Mesenchymal stem cell (in vitro differentiated cells and primary cell): ENCODE data around the gene LRP1.
A peak's percentile ranks its signal among the peaks of the same experiment; 100 is the strongest.

Experiments
- DNase-seq: peaks from one replicate; pipeline ENCODE4 v3.0.0-alpha.2; 2013
- H2AFZ ChIP-seq: one replicate; pipeline ENCODE4 v1.6.1; 2013; ENCODE audit warnings: low read depth, mild to moderate bottlenecking, control low read depth, inconsistent platforms, low read length, moderate library complexity
- H2AK5ac ChIP-seq: 2 replicates; pipeline ENCODE4 v1.6.1; 2013; ENCODE audit warnings: low read length, moderate library complexity, mild to moderate bottlenecking, inconsistent platforms; ENCODE audit not compliant: severe bottlenecking
- H2BK120ac ChIP-seq: one replicate; pipeline ENCODE4 v1.6.1; 2013; ENCODE audit warnings: low read depth, mild to moderate bottlenecking, inconsistent platforms, low read length, moderate library complexity
- H2BK12ac ChIP-seq, 2 experiments: one replicate each; pipeline ENCODE4 v1.6.1; 2013; ENCODE audit warnings: inconsistent platforms in 2 of 2, low read length in 2 of 2, mild to moderate bottlenecking in 2 of 2, moderate library complexity in 2 of 2, control low read depth in 1 of 2
- H2BK15ac ChIP-seq: one replicate; pipeline ENCODE4 v1.6.1; 2013; ENCODE audit warnings: mild to moderate bottlenecking, low read depth, inconsistent platforms; ENCODE audit not compliant: poor library complexity, severe bottlenecking
- H2BK5ac ChIP-seq: 2 replicates; pipeline ENCODE4 v1.6.1; 2013; ENCODE audit warnings: low read depth, mild to moderate bottlenecking, low read length, control low read depth, inconsistent platforms; ENCODE audit not compliant: poor library complexity, severe bottlenecking
- H3K14ac ChIP-seq, 2 experiments: one replicate each; pipeline ENCODE4 v1.6.1; 2013; ENCODE audit warnings: inconsistent platforms in 2 of 2, low read length in 2 of 2, control low read depth in 1 of 2, mild to moderate bottlenecking in 1 of 2, moderate library complexity in 1 of 2
- H3K18ac ChIP-seq, 2 experiments: one replicate each; pipeline ENCODE4 v1.6.1; 2013; ENCODE audit warnings: inconsistent platforms in 2 of 2, low read length in 2 of 2, control low read depth in 1 of 2, low read depth in 1 of 2, mild to moderate bottlenecking in 1 of 2
- H3K23ac ChIP-seq, 2 experiments: one replicate each; pipeline ENCODE4 v1.6.1; 2013; ENCODE audit warnings: inconsistent platforms in 2 of 2, low read length in 2 of 2, mild to moderate bottlenecking in 2 of 2, moderate library complexity in 2 of 2, control low read depth in 1 of 2
- H3K27ac ChIP-seq: 2 replicates; pipeline ENCODE4 v1.5.1; 2013; ENCODE audit warnings: mild to moderate bottlenecking, moderate library complexity, low read length, control low read depth, inconsistent platforms; ENCODE audit not compliant: poor library complexity, severe bottlenecking
- H3K27me3 ChIP-seq, 2 experiments: 2 replicates each; pipeline versions ENCODE4 v1.6.1 to v1.7.0; 2013; ENCODE audit warnings: low read length in 2 of 2, mild to moderate bottlenecking in 2 of 2, moderate library complexity in 2 of 2, control low read depth in 1 of 2, inconsistent platforms in 1 of 2; ENCODE audit not compliant: control insufficient read depth in 1 of 2, insufficient read depth in 1 of 2
- H3K36me3 ChIP-seq, 2 experiments: 2 replicates each; pipeline versions ENCODE4 v1.6.1 to v1.7.0; 2013; ENCODE audit warnings: low read length in 2 of 2, control low read depth in 1 of 2, inconsistent platforms in 1 of 2, low read depth in 1 of 2, mild to moderate bottlenecking in 1 of 2; ENCODE audit not compliant: insufficient read depth in 2 of 2, control insufficient read depth in 1 of 2
- H3K4ac ChIP-seq, 2 experiments: one replicate each; pipeline ENCODE4 v1.6.1; 2013; ENCODE audit warnings: inconsistent platforms in 2 of 2, low read length in 2 of 2, mild to moderate bottlenecking in 2 of 2, moderate library complexity in 2 of 2, control low read depth in 1 of 2, low read depth in 1 of 2
- H3K4me1 ChIP-seq: 2 replicates; pipeline ENCODE4 v1.6.1; 2013; ENCODE audit warnings: low read depth, low read length, control low read depth; ENCODE audit not compliant: control insufficient read depth, insufficient read depth
- H3K4me2 ChIP-seq: 2 replicates; pipeline ENCODE4 v1.6.1; 2013; ENCODE audit warnings: low read length, mild to moderate bottlenecking, inconsistent platforms; ENCODE audit not compliant: poor library complexity, severe bottlenecking
- H3K4me3 ChIP-seq, 2 experiments: 2 replicates each; pipeline versions ENCODE4 v1.5.1 to v1.7.0; 2013; ENCODE audit warnings: low read length in 2 of 2, mild to moderate bottlenecking in 2 of 2, control low read depth in 1 of 2, low read depth in 1 of 2; ENCODE audit not compliant: insufficient read depth in 1 of 2
- H3K79me1 ChIP-seq: replicated peaks from 2 replicates; pipeline ENCODE4 v1.6.1; 2013; ENCODE audit warnings: mild to moderate bottlenecking, control low read depth, low read length, inconsistent platforms; ENCODE audit not compliant: poor library complexity, severe bottlenecking
- H3K9ac ChIP-seq: 2 replicates; pipeline ENCODE4 v1.7.0; 2013; ENCODE audit warnings: mild to moderate bottlenecking, low read length, moderate library complexity
- H3K9me3 ChIP-seq: 2 replicates; pipeline ENCODE4 v1.7.0; 2013; ENCODE audit warnings: mild to moderate bottlenecking, low read length; ENCODE audit not compliant: control insufficient read depth
- H4K8ac ChIP-seq: one replicate; pipeline ENCODE4 v1.6.1; 2013; ENCODE audit warnings: inconsistent platforms, mild to moderate bottlenecking, low read length, moderate library complexity
- H4K91ac ChIP-seq: one replicate; pipeline ENCODE4 v1.6.1; 2013; ENCODE audit warnings: mild to moderate bottlenecking, low read length, inconsistent platforms
- WGBS: methylation state at CpG from one replicate; pipeline ENCODE4 v1.1.7; 2013; ENCODE audit warnings: mixed read lengths; 5-methylcytosine and 5-hydroxymethylcytosine counted together

LRP1 gene

DNA sequence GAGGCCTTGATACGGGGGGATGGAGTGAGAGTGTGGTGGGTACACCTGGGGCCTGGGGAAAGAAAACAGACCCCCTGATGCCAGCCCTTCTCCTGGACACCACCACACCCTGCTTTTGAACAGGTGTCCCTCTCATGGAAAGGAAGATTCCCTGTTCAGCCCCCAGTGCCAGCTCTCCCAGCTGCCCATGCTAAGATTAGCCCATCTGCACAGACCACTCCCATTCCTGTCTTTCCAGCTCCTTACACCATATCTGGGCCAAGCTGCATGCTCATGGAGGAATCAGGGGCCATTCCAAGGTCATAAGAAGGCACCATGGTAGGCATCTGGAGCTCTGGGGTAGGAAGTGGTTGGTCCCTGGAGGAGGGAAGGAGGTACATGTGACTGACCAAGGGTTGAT, 29.7 kb upstream of the LRP1 start:
- no peak overlapping the region for H3K18ac ChIP-seq
- H2BK5ac ChIP-seq, result no peak overlapping the region

DNA sequence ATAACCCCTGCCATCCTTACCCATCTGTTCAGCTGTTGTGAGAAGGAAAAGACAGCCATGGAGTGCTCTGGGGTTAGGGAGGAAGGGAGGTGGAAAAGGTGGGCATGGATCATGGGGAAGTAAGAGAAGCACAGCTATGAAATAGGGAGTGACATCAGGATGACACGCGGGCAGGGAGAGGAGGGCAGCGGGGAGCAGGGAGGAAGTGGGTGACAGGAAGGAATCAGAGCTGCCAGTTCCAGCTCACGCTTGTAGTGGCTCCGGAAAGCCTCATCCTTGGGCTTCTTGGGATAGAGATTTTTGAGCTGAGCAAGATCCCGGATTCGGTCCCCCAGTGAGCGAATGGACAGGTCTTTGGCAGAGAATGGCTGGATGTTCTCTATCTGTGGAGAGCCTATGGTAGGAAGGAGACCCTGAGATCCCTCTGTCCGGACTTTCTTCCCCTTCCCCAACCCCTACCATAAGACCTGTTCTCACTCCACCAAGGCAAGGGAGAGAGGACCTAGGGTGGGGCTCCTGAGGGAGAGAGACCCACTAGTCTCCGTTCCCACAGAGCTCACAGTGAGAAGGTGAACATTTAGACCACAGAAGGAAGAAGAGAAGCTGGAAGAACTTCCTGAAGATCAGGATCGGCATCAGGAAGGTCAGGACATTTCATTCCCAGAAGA, 29.1 kb upstream of the LRP1 start:
- H3K23ac ChIP-seq, result no peak overlapping the region
- no peak overlapping the region for H3K4me3 ChIP-seq
- no peak overlapping the region for H3K14ac ChIP-seq
- H3K27ac ChIP-seq, result no peak overlapping the region
- no peak overlapping the region for H2AFZ ChIP-seq
- H3K27me3 ChIP-seq, result no peaks in the 10 kb centered on the region
- no peak overlapping the region for H2BK12ac ChIP-seq
- no peak overlapping the region for H2BK120ac ChIP-seq
- no peaks in the 10 kb centered on the region for H3K9me3 ChIP-seq
- WGBS, result 93% methylated on average over 5 of the region's 11 CpGs
- H3K18ac ChIP-seq, result no peak overlapping the region
- DNase-seq, result no peak
- H4K91ac ChIP-seq, result no peak overlapping the region
- H3K9ac ChIP-seq, result peak overlapping the region; percentile 1
- H3K4me2 ChIP-seq, result no peak overlapping the region
- no peak overlapping the region for H2AK5ac ChIP-seq
- H3K79me1 ChIP-seq, result peaks cover 7% of the 10 kb centered on the region
- H4K8ac ChIP-seq, result no peak overlapping the region
- H3K4me1 ChIP-seq, result peaks cover 17% of the 10 kb centered on the region
- no peak overlapping the region for H2BK5ac ChIP-seq
- peaks cover 58 to 83% of the 10 kb centered on the region in 2 experiments for H3K36me3 ChIP-seq
- no peak overlapping the region for H3K4ac ChIP-seq
- no peak overlapping the region for H2BK15ac ChIP-seq

More for the DNA sequence above, 29.7 kb upstream of the LRP1 start:
- Histone ChIP-seq H2AK5ac (no peak overlapping the region), H4K8ac (no peak overlapping the region), H2BK12ac (no peak overlapping the region), H2AFZ (no peak overlapping the region), H2BK120ac (no peak overlapping the region), H3K79me1 (peaks cover 9% of the 10 kb centered on the region), H3K4ac (no peak overlapping the region), H3K36me3 (peaks cover 60 to 81% of the 10 kb centered on the region in 2 experiments), H3K23ac (no peak overlapping the region), H3K4me1 (peaks cover 21% of the 10 kb centered on the region), H3K9me3 (no peaks in the 10 kb centered on the region), H3K27ac (no peak overlapping the region), H3K14ac (no peak overlapping the region), H3K27me3 (no peaks in the 10 kb centered on the region), H4K91ac (no peak overlapping the region), H3K4me3 (no peak overlapping the region), H2BK15ac (no peak overlapping the region), H3K4me2 (no peak overlapping the region), H3K9ac (peak overlapping the region; percentile 1)
- WGBS, result no CpG with 5 or more reads among the region's 1 CpG
- no peak for DNase-seq

DNA sequence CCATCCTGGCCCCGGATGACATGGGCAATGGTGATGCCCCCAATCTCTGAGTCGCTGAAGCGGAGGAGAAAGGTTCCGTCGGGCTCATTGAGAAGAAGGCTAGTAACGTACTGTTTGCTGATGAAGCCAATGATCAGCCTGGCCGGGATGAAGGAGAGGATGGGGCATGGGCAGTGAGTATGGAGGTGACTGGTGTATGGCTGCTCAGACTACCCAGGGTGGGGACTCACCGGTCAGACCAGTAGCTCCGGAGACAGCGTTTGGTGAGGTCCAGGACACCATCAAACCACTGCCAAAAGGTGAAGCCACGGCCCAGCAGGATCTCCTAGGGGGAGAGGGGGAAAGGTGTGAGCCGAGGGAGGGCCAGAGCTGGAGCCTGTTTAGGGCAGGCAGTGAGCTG, 28.5 kb upstream of the LRP1 start:
- no peak overlapping the region for H3K4me2 ChIP-seq
- no peaks in the 10 kb centered on the region for H3K27me3 ChIP-seq
- peaks cover 6% of the 10 kb centered on the region for H3K79me1 ChIP-seq
- peak overlapping the region; percentile 23 for H3K9ac ChIP-seq
- H2BK120ac ChIP-seq, result no peak overlapping the region
- no peak overlapping the region for H2BK15ac ChIP-seq
- H2AK5ac ChIP-seq, result no peak overlapping the region
- DNase-seq, result no peak
- no peak overlapping the region for H4K8ac ChIP-seq
- no peak overlapping the region for H2AFZ ChIP-seq
- H3K27ac ChIP-seq, result no peak overlapping the region
- no peak overlapping the region for H2BK5ac ChIP-seq
- 77% methylated on average over 12 of the region's 12 CpGs for WGBS
- H3K4me3 ChIP-seq, result no peak overlapping the region
- H3K23ac ChIP-seq, result no peak overlapping the region
- H3K14ac ChIP-seq, result no peak overlapping the region
- H3K4ac ChIP-seq, result no peak overlapping the region
- H4K91ac ChIP-seq, result no peak overlapping the region
- H3K36me3 ChIP-seq, result peaks cover 58 to 83% of the 10 kb centered on the region in 2 experiments
- H3K9me3 ChIP-seq, result no peaks in the 10 kb centered on the region
- H3K4me1 ChIP-seq, result peaks cover 15% of the 10 kb centered on the region
- no peak overlapping the region for H3K18ac ChIP-seq
- peak overlapping the region in 1 of 2 experiments; percentile 23 for H2BK12ac ChIP-seq

DNA sequence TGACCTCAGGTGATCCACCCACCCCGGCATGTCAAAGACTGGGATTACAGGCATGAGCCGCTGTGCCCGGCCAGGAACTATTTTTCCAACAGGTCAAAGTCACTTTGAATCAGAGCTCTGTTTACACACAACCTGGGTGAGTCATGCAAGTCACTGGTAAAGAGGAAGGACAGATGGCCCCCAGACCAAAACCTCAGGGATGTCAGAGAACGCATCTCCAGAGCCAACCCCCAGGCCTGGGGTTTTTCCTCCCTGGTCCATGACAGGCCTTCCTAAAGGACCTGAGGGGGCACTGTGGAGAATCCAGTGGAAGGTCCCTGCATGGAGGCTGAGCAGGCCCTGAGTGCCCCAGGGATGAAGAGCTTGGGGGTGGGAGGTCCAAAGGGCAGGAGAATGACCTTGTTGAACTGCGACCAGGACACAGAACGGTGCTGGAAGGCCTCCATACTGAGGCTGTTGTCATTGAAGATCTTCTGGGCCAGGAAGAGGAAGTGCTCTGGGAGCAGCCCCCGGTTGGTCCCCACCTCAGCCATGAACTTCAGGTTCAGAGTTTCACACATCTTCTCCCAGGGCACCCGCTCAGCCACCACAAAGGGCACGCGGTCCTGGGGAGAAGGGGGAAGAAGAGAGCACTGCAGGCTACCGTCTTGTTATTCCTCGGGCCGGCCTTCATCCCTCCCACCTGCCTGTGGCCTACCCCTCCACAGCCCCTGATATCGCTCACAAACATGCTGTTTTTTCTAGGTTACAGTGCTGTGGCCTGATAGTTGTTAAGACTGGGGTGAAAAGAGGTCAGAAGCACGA, 26.2 kb upstream of the LRP1 start:
- H2BK5ac ChIP-seq, result no peak overlapping the region
- H3K23ac ChIP-seq, result no peak overlapping the region
- peaks cover 59 to 83% of the 10 kb centered on the region in 2 experiments for H3K36me3 ChIP-seq
- no peak overlapping the region for H4K91ac ChIP-seq
- H3K79me1 ChIP-seq, result peaks cover 9% of the 10 kb centered on the region
- peaks cover 6% of the 10 kb centered on the region for H3K4me1 ChIP-seq
- no peak overlapping the region for H2BK12ac ChIP-seq
- no peak overlapping the region for H2AK5ac ChIP-seq
- no peak overlapping the region for H3K4ac ChIP-seq
- no peak overlapping the region for H4K8ac ChIP-seq
- H2BK15ac ChIP-seq, result no peak overlapping the region
- no peak overlapping the region for H3K27ac ChIP-seq
- H3K9me3 ChIP-seq, result no peaks in the 10 kb centered on the region
- no peak overlapping the region for H3K4me3 ChIP-seq
- peak overlapping the region; percentile 24 for H3K9ac ChIP-seq
- H3K14ac ChIP-seq, result no peak overlapping the region
- H3K4me2 ChIP-seq, result no peak overlapping the region
- peak; percentile 91 for DNase-seq
- no peak overlapping the region for H2BK120ac ChIP-seq
- 66% methylated on average over 7 of the region's 15 CpGs for WGBS
- H3K18ac ChIP-seq, result no peak overlapping the region
- H2AFZ ChIP-seq, result no peak overlapping the region
- H3K27me3 ChIP-seq, result no peaks in the 10 kb centered on the region
